Body of pancreas (tissue), 4 donors: ENCODE results near the gene ZNF846. TPM values are rescaled to one million over a fixed set of nuclear protein-coding genes. Genes with fewer than 3 reads are reported as not detected.

ENCODE experiments used
- ATAC-seq: fragments of 150-250 bp; one replicate; pipeline ENCODE4 v1.9.1; 2016
- DNase-seq, 4 donors: peaks; one replicate each; pipeline ENCODE4 v3.0.0-alpha.2; 2019
- H3K27ac ChIP-seq, 4 donors: fragments of 200-600 bp; sonication (generic); 1 replicate in 3 of 4; 2 replicates in 1 of 4; pipeline versions ENCODE4 v1.5.1 to v1.6.1; 2016 to 2019; ENCODE audit warnings: mild to moderate bottlenecking in 1 of 4, mixed read lengths in 1 of 4, moderate library complexity in 1 of 4
- H3K27me3 ChIP-seq, 2 donors: fragments of 200-600 bp; sonication (generic); one replicate each; pipeline ENCODE4 v1.6.0; 2016; ENCODE audit warnings: mild to moderate bottlenecking in 1 of 2
- H3K36me3 ChIP-seq, 2 donors: fragments of 200-600 bp; sonication (generic); replicated peaks in 1 of 2; 2 replicates each; pipeline ENCODE4 v1.5.1; 2016; ENCODE audit warnings: low read depth in 2 of 2; ENCODE audit not compliant: insufficient read depth in 1 of 2
- H3K4me1 ChIP-seq: fragments of 200-600 bp; sonication (generic); one replicate; pipeline ENCODE4 v1.6.0; 2016
- H3K4me3 ChIP-seq, 2 donors: fragments of 200-600 bp; sonication (generic); 1 replicate in 1 of 2; 2 replicates in 1 of 2; pipeline ENCODE4 v1.5.1; 2016 to 2019
- H3K9me3 ChIP-seq, 3 donors: fragments of 200-600 bp; sonication (generic); 1 replicate in 2 of 3; 2 replicates in 1 of 3; pipeline ENCODE4 v1.5.1; 2016
- POLR2A ChIP-seq, 3 donors: fragments of 450-650 bp; IDR thresholded peaks; one replicate each; pipeline ENCODE4 v1.6.1; 2016; ENCODE audit warnings: antibody characterized with exemption in 3 of 3, mild to moderate bottlenecking in 2 of 3
- WGBS, 2 donors: methylation state at CpG; one replicate each; pipeline ENCODE4 v1.1.5; 2017; 5-methylcytosine and 5-hydroxymethylcytosine counted together
- intact Hi-C: fragments of 100-400 bp; cut with DNase I; formaldehyde crosslinking; loops from one replicate; pipeline ENCODE4 v1.15.1; 2023
- total RNA-seq, 2 donors: library from RNA; depleted of rRNA; stranded (reverse); fragments of >200 nt; gene quantifications; one replicate each; pipeline ENCODE4 v1.1.0, GENCODE V29; 2016
- TF ChIP-seq, protein P1 (sequence below), 7 experiments: fragments of 450-650 bp in 4 of 7; fragments of 200-600 bp in 3 of 7; sonication (generic) in 3 of 7; IDR thresholded peaks; one replicate each; pipeline ENCODE4 v1.5.1; 2016 to 2019; ENCODE audit warnings: antibody characterized with exemption in 7 of 7

The ZNF846 gene
- total RNA-seq, 2 donors from 2014 or later: 4.0 to 4.7 TPM

GRCh38 chr19:9806803-9807202 lies 38.3 kb upstream of the ZNF846 start:
- 96 to 100% methylated on average over 3 of the region's 3 CpGs for WGBS, 2 donors
- no peak for DNase-seq

DNA sequence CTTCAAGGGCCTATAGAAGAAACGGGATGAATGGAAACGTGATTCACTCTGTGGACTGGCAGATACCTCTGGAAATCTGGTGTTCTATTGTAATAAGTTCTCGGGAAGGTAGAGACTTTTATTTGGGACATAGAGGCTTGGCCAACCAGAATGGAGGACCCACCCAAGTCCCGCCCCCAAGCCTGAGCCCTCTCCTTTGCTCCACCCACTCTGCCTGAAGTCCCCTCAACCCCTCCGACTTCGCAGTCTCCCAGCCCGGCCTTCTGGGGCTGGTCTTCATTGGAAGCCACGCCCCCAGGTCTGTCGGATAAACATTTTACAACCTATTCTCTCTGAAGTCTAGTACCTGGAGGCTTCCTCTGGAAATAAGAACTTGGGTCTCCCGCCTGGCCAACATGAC lies 33.4 kb upstream of the ZNF846 start:
- intact Hi-C loops: loop anchor here (5.0 kb wide), 1 partner anchor 595 kb away; no protein-coding TSS in a partner anchor
- WGBS, 2 donors: 90 to 93% methylated on average over 10 of the region's 10 CpGs
- DNase-seq: no peak
- Histone ChIP-seq H3K27ac (no peak overlapping the region), H3K4me3 (no peak overlapping the region), H3K27me3 (no peaks in the 10 kb centered on the region), H3K4me1 (no peaks in the 10 kb centered on the region), H3K9me3 (no peaks in the 10 kb centered on the region), H3K36me3 (no peaks in the 10 kb centered on the region)
- no peak for ATAC-seq
- TF ChIP-seq, protein P1, sequence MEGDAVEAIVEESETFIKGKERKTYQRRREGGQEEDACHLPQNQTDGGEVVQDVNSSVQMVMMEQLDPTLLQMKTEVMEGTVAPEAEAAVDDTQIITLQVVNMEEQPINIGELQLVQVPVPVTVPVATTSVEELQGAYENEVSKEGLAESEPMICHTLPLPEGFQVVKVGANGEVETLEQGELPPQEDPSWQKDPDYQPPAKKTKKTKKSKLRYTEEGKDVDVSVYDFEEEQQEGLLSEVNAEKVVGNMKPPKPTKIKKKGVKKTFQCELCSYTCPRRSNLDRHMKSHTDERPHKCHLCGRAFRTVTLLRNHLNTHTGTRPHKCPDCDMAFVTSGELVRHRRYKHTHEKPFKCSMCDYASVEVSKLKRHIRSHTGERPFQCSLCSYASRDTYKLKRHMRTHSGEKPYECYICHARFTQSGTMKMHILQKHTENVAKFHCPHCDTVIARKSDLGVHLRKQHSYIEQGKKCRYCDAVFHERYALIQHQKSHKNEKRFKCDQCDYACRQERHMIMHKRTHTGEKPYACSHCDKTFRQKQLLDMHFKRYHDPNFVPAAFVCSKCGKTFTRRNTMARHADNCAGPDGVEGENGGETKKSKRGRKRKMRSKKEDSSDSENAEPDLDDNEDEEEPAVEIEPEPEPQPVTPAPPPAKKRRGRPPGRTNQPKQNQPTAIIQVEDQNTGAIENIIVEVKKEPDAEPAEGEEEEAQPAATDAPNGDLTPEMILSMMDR (IDR thresholded peaks at IDR 0.05): no peak
- no peak for TF ChIP-seq POLR2A (IDR thresholded peaks at IDR 0.05)

More at GRCh38 chr19:9806803-9807202, 38.3 kb upstream of the ZNF846 start:
- no peak for ATAC-seq
- no peak overlapping the region for H3K4me3 ChIP-seq
- H3K27ac ChIP-seq: no peak overlapping the region
- H3K4me1 ChIP-seq: no peaks in the 10 kb centered on the region
- peaks cover 0 to 19% of the 10 kb centered on the region in 2 donors for H3K36me3 ChIP-seq
- H3K9me3 ChIP-seq: no peaks in the 10 kb centered on the region
- no peak for TF ChIP-seq POLR2A (IDR thresholded peaks at IDR 0.05)
- TF ChIP-seq, protein P1 (IDR thresholded peaks at IDR 0.05): no peak
- intact Hi-C loops: no loop called here
- H3K27me3 ChIP-seq: no peaks in the 10 kb centered on the region

- Histone ChIP-seq H3K36me3 (no peaks in the 10 kb centered on the region), H3K9me3 (no peaks in the 10 kb centered on the region), H3K27me3 (no peaks in the 10 kb centered on the region), H3K4me1 (peaks cover 3% of the 10 kb centered on the region), H3K4me3 (no peak overlapping the region), H3K27ac (no peak overlapping the region)
- intact Hi-C loops: loop anchor here (10.0 kb wide), 1 partner anchor 174 kb away; the partner anchor contains the start of gene ZNF561
- ATAC-seq (no peak), DNase-seq (no peak)
- TF ChIP-seq POLR2A (IDR thresholded peaks at IDR 0.05): no peak
- TF ChIP-seq, protein P1 (IDR thresholded peaks at IDR 0.05): no peak
Observed at GRCh38 chr19:9799162-9799561, 30.6 kb upstream of the ZNF846 start.

DNA sequence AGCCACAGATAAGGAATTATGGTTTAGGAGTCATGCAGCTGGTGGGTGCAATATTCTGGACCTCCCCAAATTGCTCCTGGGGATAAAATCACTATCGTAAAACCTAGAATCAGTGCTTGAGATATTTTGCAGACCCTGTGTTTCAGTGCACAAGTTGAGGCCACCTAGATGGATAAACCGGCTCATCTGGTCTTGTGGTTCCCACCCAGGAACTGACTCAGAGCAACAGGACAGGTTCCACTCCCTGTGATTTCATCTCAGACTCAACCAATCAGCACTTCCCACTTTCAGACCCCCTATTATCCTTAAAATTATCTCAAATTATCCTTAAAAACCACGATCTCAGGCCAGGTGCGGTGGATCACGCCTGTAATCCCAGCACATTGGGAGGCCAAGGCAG lies 29.3 kb upstream of the ZNF846 start:
- Histone ChIP-seq H3K27me3 (no peaks in the 10 kb centered on the region), H3K4me3 (no peak overlapping the region), H3K27ac (no peak overlapping the region), H3K36me3 (no peaks in the 10 kb centered on the region), H3K9me3 (no peaks in the 10 kb centered on the region), H3K4me1 (peaks cover 3% of the 10 kb centered on the region)
- intact Hi-C loops: loop anchor here (10.0 kb wide), 1 partner anchor 173 kb away; the partner anchor contains the start of gene ZNF561
- DNase-seq (no peak), ATAC-seq (no peak)
- TF ChIP-seq, protein P1 (IDR thresholded peaks at IDR 0.05): no peak
- TF ChIP-seq POLR2A (IDR thresholded peaks at IDR 0.05): no peak
- 72 to 75% methylated on average over 3 to 5 of the region's 5 CpGs for WGBS, 2 donors

DNA sequence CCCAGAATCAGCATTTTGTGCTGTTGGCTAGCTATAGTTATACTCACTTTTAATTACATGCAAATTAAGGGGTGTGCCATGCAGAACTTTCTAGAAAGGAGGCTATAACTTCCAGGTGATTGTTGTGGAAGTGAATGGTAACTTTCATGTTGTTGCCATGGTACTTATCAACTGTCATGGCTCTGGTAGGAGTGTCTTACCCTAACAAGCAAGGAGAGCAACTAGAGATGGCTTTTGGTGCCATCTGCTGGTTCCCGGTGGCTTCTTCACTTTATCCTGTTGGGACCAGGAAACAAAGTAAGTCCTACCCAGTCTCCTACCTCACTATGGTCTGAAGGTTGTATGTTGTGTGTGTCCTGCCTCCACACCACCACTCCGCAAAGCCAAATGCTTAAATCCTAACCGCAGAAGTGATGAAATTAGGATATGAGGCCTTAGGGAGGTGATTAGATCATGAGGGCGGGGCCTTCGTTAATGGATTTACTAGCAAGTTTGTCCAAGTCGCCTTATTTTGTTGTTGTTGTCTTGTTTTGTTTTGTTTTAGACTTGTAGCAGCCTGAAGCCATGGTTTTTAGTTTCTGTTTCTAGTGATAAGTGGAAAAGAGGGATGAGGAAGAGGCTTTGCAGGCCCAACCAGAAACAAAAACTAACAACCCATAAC lies 27.7 kb upstream of the ZNF846 start:
- no peaks in the 10 kb centered on the region for H3K27me3 ChIP-seq
- WGBS, 2 donors: 46 to 53% methylated on average over 6 of the region's 6 CpGs
- H3K36me3 ChIP-seq: no peaks in the 10 kb centered on the region
- DNase-seq (peak; percentile 77 to 92 (median 88)), ATAC-seq (peak; percentile 49)
- intact Hi-C loops: loop anchor here (10.0 kb wide), 1 partner anchor 171 kb away; the partner anchor contains the start of gene ZNF561
- H3K27ac ChIP-seq: peak overlapping the region in 2 of 4 donors; percentile 23 to 50
- no peak overlapping the region for H3K4me3 ChIP-seq
- H3K4me1 ChIP-seq: peaks cover 6% of the 10 kb centered on the region
- TF ChIP-seq POLR2A (IDR thresholded peaks at IDR 0.05): no peak
- TF ChIP-seq, protein P1 (IDR thresholded peaks at IDR 0.05): peak; percentile 53 to 88 (median 78)
- no peaks in the 10 kb centered on the region for H3K9me3 ChIP-seq
